NCI-H128 (cell line): ENCODE measurements around the gene BICD1.

Experiments used
- DNase-seq: peaks from one replicate; lab custom pipeline; 2025; ENCODE audit not compliant: unreplicated experiment; lab: John Stamatoyannopoulos, UW

The BICD1 gene

DNA sequence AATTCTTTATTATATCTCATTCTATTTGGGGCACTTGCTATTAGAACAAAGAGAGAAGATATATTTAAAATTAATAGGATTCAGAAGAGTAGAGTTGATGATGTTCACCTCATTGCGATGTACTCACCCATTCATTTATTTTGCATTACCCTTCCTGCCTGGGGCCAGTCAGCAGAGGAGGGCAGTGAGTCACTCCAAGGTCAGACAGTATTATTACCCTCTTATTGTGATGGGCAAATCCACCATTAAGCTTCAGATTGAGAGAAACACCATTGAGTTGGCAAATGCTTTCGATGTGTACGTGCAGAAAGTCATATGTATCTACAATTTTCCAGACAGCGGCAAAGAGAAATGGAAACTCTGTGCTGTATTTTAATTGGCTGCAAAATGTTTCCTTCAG is 134.2 kb downstream of the BICD1 start:
- DNase-seq, result no peak

GRCh38 chr12:32242641-32243040 is 136.0 kb downstream of the BICD1 start:
- DNase-seq, result no peak

DNA sequence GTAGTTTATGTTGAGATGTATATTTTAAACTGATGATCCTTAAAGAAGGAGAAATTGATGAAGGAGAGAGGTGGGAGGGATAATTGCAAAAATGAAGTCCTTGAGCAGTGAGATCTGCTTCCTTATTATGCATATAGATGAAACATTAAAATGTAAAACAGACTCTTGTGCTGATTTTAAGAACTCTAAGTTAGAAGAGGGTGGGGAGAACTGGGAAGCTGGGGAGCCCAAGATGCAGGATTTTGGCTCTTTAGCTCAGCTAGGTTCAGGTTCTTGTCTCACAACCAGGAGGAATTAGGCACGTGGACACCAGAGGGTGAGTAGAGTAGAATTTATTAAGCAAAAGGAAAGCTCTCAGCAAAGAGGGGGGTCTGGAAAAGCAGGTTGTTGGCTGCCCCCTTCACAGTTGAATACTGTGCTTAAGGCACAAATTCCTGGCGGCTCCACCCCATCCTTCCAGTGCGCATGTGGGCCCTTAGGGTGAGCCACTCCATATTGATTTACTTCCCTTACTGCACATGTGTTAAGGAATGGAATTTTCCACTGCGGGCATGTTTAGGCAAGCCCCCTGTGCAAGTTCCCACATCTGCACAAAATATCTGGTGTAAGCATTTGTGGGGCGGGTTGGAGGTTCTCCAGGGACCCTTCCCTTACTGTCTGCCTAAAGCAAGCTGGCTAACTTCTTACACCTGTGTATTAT is 141.9 kb downstream of the BICD1 start:
- no peak for DNase-seq

GRCh38 chr12:32249777-32250176 is 143.1 kb downstream of the BICD1 start:
- no peak for DNase-seq

DNA sequence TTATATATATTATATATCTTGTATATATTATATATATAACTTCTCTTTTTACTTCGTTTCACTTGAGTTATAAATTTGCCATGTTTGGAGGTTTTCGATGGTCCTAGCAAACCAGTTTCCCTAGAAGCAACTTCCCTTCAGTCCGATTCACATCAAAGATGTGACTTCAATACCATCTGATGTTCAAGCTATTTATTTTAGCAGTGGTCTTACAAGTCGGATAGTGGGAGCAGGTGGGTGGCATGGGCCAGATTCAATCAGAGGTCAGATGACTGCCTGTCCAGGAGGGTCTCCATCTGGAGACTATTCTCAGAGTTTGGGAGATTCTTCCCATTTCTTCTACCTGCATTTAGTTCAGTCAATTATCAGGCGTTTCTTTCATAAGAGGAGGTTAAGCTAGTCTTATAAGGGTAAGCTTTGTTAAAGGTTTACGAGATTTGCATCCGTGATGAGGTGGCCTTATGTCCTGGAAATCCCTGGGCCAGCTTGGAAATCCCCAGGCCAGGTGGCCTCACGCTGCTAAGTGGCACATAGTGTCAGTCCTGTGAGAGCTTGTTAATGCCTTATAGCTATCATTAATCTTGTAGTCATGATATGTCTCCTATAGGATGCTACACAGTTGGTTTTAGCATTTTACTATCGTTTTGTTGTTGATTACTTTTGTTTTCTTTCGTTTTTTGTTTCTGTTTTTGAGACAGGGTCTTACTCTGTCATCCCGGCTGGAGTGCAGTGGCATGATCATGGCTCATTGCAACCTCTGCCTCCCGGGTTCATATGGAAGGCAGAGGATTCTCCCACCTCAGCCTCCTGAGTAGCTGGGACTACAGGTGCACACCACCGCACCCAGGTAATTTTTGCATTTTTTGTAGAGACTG is 145.8 kb downstream of the BICD1 start:
- no peak for DNase-seq

GRCh38 chr12:32253154-32253790 is 146.6 kb downstream of the BICD1 start:
- no peak for DNase-seq

- DNase-seq, result no peak
Observed at GRCh38 chr12:32254260-32254956, 147.8 kb downstream of the BICD1 start.

GRCh38 chr12:32255588-32255987 is 148.9 kb downstream of the BICD1 start:
- no peak for DNase-seq

DNA sequence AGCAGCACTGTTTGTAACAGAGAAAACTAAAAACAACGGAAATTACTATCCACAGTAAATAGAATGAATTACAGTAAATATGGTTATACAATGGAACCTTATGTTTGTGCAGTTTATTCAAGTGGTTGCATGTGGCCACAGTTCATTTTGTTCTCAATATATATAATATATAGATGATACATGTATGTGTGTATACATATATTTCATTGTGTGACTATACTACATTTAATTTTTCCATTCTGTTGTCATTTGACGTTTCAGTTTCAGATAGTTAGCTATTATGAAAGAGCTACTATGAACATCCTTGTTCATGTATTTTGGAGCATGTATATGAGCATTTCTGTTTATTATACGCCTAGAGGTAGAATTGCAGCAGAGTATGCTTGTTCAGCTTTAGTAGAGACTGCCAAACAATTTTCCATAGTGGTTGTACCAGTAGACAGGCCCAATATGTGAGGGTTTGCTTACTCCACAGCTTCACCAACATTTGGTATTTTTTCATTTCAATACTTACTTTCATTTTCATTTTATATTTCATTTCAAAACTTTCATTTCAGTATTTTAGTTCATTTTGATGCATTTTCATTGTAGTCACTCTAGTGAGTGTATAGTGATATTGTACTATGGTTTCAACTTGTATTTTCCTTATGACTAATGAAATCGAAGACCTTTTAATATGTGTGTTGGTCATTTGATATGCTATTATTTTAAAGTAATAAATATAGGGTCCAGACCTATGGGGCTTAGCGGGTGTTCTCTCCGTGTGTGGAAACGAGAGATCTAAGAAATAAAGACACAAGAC is 151.2 kb downstream of the BICD1 start:
- DNase-seq, result no peak

DNA sequence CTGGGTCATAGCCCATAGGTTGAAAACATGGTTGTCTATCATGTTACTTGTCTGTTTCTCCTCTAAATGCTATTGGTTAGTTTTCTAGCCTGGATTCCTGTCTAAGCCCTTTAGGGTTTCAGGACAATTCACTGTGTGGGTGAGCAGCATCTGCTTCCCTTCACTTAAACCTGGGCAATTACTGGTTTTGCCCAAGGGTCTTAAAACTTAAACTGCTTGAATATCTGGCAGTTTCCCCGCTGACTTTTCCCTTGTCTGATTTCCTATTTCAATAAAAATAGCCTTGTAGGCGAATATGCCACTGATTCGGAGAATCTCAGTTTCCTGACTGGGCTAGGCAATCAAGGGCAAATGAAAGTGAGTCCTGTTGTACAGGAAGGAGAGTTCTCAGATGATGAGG is 154.0 kb downstream of the BICD1 start:
- no peak for DNase-seq

DNA sequence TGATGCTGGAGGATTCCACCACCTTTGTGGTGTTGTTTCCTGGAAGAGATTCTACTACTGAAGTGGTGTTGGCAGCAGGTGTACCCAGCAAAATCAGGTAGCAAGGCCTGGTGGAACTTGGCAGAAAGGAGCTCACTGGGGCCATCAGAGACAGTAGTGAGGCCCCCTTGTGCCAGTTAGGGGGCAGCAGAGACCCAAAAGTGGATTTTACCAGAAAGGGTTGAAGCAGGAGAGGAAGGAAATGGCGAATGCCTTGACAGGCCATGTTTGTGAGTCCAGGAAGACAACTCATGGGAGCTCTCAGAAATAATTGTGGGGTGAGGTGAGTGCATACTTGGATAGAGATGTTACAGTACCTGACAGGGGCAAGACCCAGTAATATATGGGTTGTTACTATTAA is 155.0 kb downstream of the BICD1 start:
- DNase-seq, result no peak

GRCh38 chr12:32264961-32265360 is 158.3 kb downstream of the BICD1 start:
- DNase-seq, result no peak

DNA sequence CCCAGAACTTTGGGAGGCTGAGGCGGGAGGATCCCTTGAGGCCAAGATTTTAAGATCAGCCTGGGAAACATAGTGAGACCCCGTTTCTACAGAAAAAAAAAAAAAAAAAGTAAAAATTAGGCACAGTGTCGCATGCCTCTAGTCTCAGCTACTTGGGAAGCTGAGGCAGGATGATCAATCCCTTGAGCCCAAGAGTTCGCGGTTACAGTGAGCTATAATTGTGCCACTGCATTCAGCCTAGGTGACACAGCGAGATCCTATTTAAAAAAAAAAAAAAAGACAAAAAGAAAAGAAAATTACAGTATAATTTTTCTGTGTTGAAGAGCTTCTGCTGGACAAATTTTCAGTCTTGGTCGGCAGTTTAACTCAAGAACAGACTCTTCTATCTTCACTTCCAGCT is 158.8 kb downstream of the BICD1 start:
- DNase-seq, result no peak

DNA sequence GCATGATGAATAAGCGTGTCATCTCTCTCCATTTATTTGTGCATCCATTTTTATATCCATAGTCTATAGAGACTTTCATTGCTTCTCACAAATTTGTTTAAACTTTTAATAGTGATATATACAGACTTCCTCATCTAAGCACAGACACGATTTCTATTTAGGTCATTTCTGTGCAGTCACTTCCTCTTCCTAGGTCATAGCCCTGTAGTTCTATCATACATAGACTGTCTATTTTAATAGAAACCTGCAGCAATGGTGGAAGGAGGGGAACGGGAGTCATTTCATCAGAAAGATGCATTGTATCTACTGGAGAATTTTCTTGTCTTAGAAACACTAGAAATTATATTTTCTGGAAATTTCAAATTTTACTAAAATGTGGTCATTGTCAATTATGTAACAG is 159.3 kb downstream of the BICD1 start:
- DNase-seq, result no peak

DNA sequence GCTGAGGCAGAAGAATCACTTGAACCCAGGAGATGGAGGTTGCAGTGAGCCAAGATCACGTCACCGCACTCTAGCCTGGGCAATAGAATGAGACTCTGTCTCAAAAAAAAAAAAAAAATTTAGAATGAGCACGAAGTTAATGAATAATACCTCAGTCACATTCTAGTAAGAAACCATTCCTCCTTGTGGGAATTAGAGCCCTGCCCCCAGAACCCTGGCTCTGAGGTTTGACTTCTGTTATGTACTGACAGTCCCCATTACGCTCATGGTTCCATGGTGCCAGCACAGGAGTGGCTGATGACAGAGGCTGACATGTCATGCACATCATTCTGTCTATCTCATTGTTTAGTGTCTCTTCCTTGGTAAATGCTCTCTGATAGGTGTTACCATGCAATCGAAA is 160.1 kb downstream of the BICD1 start:
- DNase-seq, result no peak

DNA sequence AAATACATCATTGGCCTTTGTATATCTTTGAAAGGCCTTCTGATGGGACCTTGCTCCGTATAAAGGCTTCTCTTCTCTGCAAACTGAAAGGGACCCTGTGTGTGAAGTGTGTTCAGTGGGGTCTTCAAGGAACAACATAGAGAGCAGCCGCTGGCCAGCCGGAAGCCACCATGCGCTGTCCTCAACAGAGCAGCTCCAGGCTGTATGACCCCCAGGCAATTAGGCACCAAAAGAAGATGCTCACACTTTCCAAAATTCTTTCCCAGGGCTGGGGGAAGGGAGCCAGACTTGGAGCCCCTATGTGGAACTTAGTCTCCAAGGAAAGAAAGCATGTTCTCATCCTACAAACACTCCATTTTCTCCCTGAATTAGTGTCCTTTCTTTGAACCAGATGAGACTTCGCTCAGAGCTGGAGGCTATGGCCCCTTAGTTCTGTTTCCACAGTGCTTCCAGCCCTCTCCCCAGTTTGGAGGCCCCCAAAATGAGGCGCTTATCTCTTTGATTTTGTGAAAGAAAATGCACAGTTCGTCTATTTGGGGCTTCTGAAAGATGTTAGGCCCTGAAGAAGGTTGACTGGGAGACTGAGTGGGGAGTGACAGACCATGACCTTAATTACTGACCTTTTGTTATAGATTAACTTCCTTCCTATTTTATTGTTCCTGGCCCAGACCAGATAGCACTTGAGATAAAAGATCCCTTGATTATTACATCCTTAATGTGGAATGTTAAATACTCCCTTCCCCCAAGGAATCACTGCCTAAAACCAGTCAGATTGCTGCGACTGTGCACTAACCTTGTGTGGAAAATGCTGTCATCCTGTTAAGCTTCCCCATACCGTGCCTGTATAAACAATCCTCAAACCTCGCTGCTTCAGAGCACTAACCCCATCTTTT is 164.4 kb downstream of the BICD1 start:
- DNase-seq, result no peak

DNA sequence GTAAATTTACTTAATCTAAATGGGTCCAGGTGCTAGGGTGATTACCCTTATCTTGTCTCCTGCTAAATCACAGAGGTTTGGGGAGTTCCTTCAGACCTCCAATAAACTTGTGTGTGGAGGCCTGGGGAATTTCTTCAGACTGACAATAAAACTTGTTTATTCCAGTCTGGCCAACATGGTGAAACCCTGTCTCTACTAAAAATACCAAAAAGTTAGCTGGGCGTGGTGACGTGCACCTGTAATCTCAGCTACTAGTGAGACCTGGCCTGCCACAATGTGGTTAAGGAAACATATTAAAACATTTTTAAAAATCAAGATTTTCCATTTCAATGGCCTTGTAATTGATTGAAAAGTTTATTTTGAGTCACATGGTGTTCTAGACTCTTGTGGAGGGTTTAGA is 165.8 kb downstream of the BICD1 start:
- DNase-seq, result no peak

DNA sequence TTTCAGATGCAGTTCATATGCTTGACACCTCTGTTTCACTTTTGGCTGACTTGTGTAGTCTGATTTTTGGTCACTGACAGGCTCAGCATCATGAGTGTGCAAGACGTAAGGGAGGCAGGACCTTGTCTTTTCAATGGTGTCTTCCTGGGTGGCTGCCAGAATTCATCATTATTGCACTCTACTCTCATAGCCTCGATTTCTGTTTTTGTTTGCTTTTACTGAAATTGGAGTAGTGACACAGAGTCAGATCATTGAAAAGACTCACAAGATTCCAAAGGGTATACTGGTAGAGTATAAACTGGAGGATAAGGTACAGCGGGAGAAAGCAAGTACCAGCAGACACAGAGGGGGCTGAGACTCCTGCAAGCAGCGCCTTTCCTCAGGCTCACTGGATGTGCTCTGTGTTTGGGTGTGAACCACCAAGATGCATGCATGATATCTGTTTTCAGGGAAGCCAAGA is 166.4 kb downstream of the BICD1 start:
- no peak for DNase-seq

- no peak for DNase-seq
Observed at GRCh38 chr12:32273712-32274111, 167.1 kb downstream of the BICD1 start.

GRCh38 chr12:32274665-32275064 is 168.0 kb downstream of the BICD1 start:
- DNase-seq, result no peak
